Measurements from ENCODE around the gene PRKAG2. TPM values are rescaled to one million over a fixed set of nuclear protein-coding genes. Genes with fewer than 3 reads are reported as not detected.

Gene PRKAG2
- total and polyA plus RNA-seq, 2 of the 8 experiments (the other 6 are each of a cell fraction or from before 2014, with no cell fraction given) = 7.5 to 18.1 TPM

GRCh38 chr7:151782598-151783448 is 94.1 kb downstream of the PRKAG2 start:
- peak overlapping the region; percentile 92 for H4K91ac ChIP-seq (replicated peaks; ENCODE audit: insufficient read length, low read length)
- CTCF ChIA-PET (ENCODE audit: partially characterized antibody) = interaction anchor here (0.6 to 5.0 kb wide), 79 partner anchors 10 to 902 kb away, joined by 3 to 57 read pairs (median 4); no protein-coding TSS in a partner anchor
- peaks cover 0 to 6% (median 3%) of the 10 kb centered on the region in 4 experiments; a peak in 4 of 7 replicates for H3K27me3 ChIP-seq (replicated peaks in 1 of 4; ENCODE audit: control insufficient read depth in 3 of 4, extremely low read depth in 1 of 4, insufficient read depth in 3 of 4, low read length in 3 of 4)
- H4K8ac ChIP-seq (ENCODE audit: extremely low read depth, insufficient read depth, low read length) = peak overlapping the region; percentile 86; the same call in 1 of the 2 replicates
- H3K9me3 ChIP-seq (ENCODE audit: insufficient read depth in 2 of 2, low read depth in 1 of 2, low read length in 1 of 2) = peaks cover 3 to 7% of the 10 kb centered on the region in 2 experiments; a peak in 2 of 4 replicates
- H4K5ac ChIP-seq (ENCODE audit: insufficient read length, low read depth, low read length) = peak overlapping the region; percentile 87
- 0 out of 2 replicates have a peak overlapping the region, but pooled peaks have one; percentile 80 for H2BK20ac ChIP-seq (ENCODE audit: low read length)
- H3K56ac ChIP-seq (replicated peaks; ENCODE audit: insufficient read length, low read depth, low read length) = no peak overlapping the region
- peak overlapping the region; percentile 60; the same call in 1 of the 2 replicates for H2BK5ac ChIP-seq (ENCODE audit: low read depth, low read length)
- H3K4ac ChIP-seq (replicated peaks; ENCODE audit: insufficient read length, low read depth, low read length) = peak overlapping the region; percentile 19
- FAIRE-seq (no peak), DNase-seq (ENCODE audit: low read depth in 1 of 2, low spot score in 2 of 2) (peak; percentile 58 to 92)
- WGBS, 2 experiments (ENCODE audit: extremely low coverage in 1 of 2, insufficient coverage in 1 of 2, insufficient read length in 1 of 2, insufficient replicate concordance in 2 of 2, low coverage in 1 of 2, low lambda C conversion rate in 2 of 2, missing lambda C conversion rate in 1 of 2) = 23% methylated on average over 46 of the region's 55 CpGs; no CpG with 5 or more reads in 1 of the 2 experiments
- no peaks in the 10 kb centered on the region for H3K36me3 ChIP-seq (ENCODE audit: control insufficient read depth in 2 of 4, insufficient read depth in 4 of 4, low read length in 3 of 4)
- no peak overlapping the region for H2BK120ac ChIP-seq (replicated peaks; ENCODE audit: low read depth, low read length)
- H3K79me1 ChIP-seq (ENCODE audit: low read depth, low read length) = no peaks in the 10 kb centered on the region
- H3K23me2 ChIP-seq (ENCODE audit: low read depth, low read length) = peaks cover 3% of the 10 kb centered on the region
- H3K79me2 ChIP-seq (ENCODE audit: control insufficient read depth in 1 of 2, insufficient read depth in 2 of 2, low read length in 2 of 2) = no peaks in the 10 kb centered on the region
- no peak overlapping the region for H2AK5ac ChIP-seq (ENCODE audit: low read depth, low read length)
- peak overlapping the region; percentile 98 for H2AFZ ChIP-seq (ENCODE audit: low read length)
- no peaks in the 10 kb centered on the region for H4K20me1 ChIP-seq (replicated peaks in 1 of 2; ENCODE audit: control insufficient read depth in 1 of 2, insufficient read depth in 2 of 2, low read length in 2 of 2)
- H3K23ac ChIP-seq (ENCODE audit: insufficient read length) = no peak overlapping the region
- H3K4me3 ChIP-seq (ENCODE audit: extremely low read depth in 1 of 4, insufficient read depth in 2 of 4, low read depth in 3 of 4, low read length in 4 of 4) = peak overlapping the region in 2 of 4 experiments; percentile 7 to 48; a peak in 2 of 8 replicates
- peaks cover 0 to 4% (median 1%) of the 10 kb centered on the region in 4 experiments; a peak in 2 of 7 replicates for H3K4me1 ChIP-seq (replicated peaks in 1 of 4; ENCODE audit: control insufficient read depth in 3 of 4, insufficient read depth in 4 of 4, low read length in 3 of 4)
- POLR2A ChIA-PET (ENCODE audit: partially characterized antibody) = interaction anchor here (0.7 kb wide), 1 partner anchor 342 kb away, joined by 3 read pairs; no protein-coding TSS in a partner anchor
- peak overlapping the region; percentile 48 to 66 for H3K4me2 ChIP-seq (ENCODE audit: insufficient read depth in 1 of 2, low read depth in 2 of 2, low read length in 2 of 2)
- peak overlapping the region; percentile 100; the same call in 1 of the 2 replicates for H2BK15ac ChIP-seq (ENCODE audit: low read length)
- H2BK12ac ChIP-seq (ENCODE audit: low read depth, low read length) = peak overlapping the region; percentile 97; the same call in 1 of the 2 replicates
- no peak overlapping the region; a peak in 1 of 7 replicates for H3K9ac ChIP-seq (replicated peaks in 1 of 4; ENCODE audit: extremely low read depth in 1 of 4, low read depth in 3 of 4, low read length in 3 of 4)
- no peak overlapping the region for H3K14ac ChIP-seq (ENCODE audit: insufficient read length)
- no peak overlapping the region for H3K27ac ChIP-seq (ENCODE audit: low read depth, low read length)
- peak overlapping the region; percentile 25 for H3K18ac ChIP-seq (ENCODE audit: extremely low read depth, low read length)
- TF ChIP-seq KDM4A (IDR thresholded peaks at IDR 0.05; ENCODE audit: low read depth, low read length, severe bottlenecking) = peak; percentile 67
- peak; percentile 92 for TF ChIP-seq CTBP2 (IDR thresholded peaks at IDR 0.05; ENCODE audit: borderline replicate concordance, insufficient read depth, insufficient read length, low read length)
- TF ChIP-seq YY1 (IDR thresholded peaks at IDR 0.05; ENCODE audit: low read depth, low read length) = peak; percentile 33; the same call in 1 of the 2 replicates
- 0 out of 2 replicates have a peak, but pooled peaks have one; percentile 10 for TF ChIP-seq TCF12 (IDR thresholded peaks at IDR 0.05; ENCODE audit: low read depth, low read length)
- TF ChIP-seq BACH1 (IDR thresholded peaks at IDR 0.05; ENCODE audit: low read length) = peak; percentile 80
- peak in 1 of 2 experiments; percentile 91; a peak in 1 of 4 replicates for TF ChIP-seq HDAC2 (IDR thresholded peaks at IDR 0.05; ENCODE audit: borderline replicate concordance in 1 of 2, low read depth in 2 of 2, low read length in 2 of 2)
- peak in 1 of 2 experiments; percentile 15; a peak in 1 of 3 replicates for TF ChIP-seq EP300 (IDR thresholded peaks at IDR 0.05; ENCODE audit: borderline replicate concordance in 1 of 2, low read depth in 2 of 2, low read length in 2 of 2)
- peak; percentile 73 for TF ChIP-seq TAF7 (optimal IDR thresholded peaks at IDR 0.05; ENCODE audit: borderline replicate concordance, low read depth, low read length)
- TF ChIP-seq KDM1A (IDR thresholded peaks at IDR 0.05; ENCODE audit: borderline replicate concordance, low read length) = peak; percentile 46; the same call in 1 of the 2 replicates

All from H1 (cell line).